Sigmoid colon (tissue), 7 donors: ENCODE results near the gene OR52H1. TPM values are rescaled to one million over a fixed set of nuclear protein-coding genes. Genes with fewer than 3 reads are reported as not detected.
"Not testable (repeated sequence)": the region's sequence is repeated elsewhere in the genome, so short reads cannot be mapped to it uniquely, and the experiment has no call there.

Source experiments
- DNase-seq: peaks from one replicate; pipeline ENCODE4 v3.0.0-alpha.2; 2019
- H3K27ac ChIP-seq, 4 donors: fragments of 200-600 bp; sonication (generic); one replicate each; pipeline ENCODE4 v1.5.1; 2016 to 2019; ENCODE audit warnings: mild to moderate bottlenecking in 1 of 4
- H3K27me3 ChIP-seq, 3 donors: fragments of 200-600 bp; sonication (generic); one replicate each; pipeline ENCODE4 v1.5.1; 2019; ENCODE audit warnings: mild to moderate bottlenecking in 1 of 3
- H3K36me3 ChIP-seq, 4 donors: fragments of 200-600 bp; sonication (generic); one replicate each; pipeline ENCODE4 v1.5.1; 2016 to 2019
- H3K4me1 ChIP-seq, 4 donors: fragments of 200-600 bp; sonication (generic); one replicate each; pipeline ENCODE4 v1.5.1; 2017 to 2019
- H3K4me3 ChIP-seq, 4 donors: fragments of 200-600 bp; sonication (generic); one replicate each; pipeline ENCODE4 v1.5.1; 2017 to 2019; ENCODE audit warnings: mild to moderate bottlenecking in 2 of 4, moderate library complexity in 1 of 4
- H3K9me3 ChIP-seq, 4 donors: fragments of 200-600 bp in 3 of 4; sonication (generic) in 3 of 4; one replicate each; pipeline versions ENCODE4 v1.5.1 to v1.6.1; 2013 to 2019
- EP300 ChIP-seq, 4 donors: sonication (generic); formaldehyde crosslinking; IDR thresholded peaks; one replicate each; pipeline ENCODE4 v1.6.1; 2017; ENCODE audit warnings: antibody characterized with exemption in 4 of 4
- POLR2A ChIP-seq, 2 donors: fragments of 450-650 bp; IDR thresholded peaks; one replicate each; pipeline ENCODE4 v1.6.1; 2016; ENCODE audit warnings: antibody characterized with exemption in 2 of 2, mild to moderate bottlenecking in 2 of 2, moderate library complexity in 2 of 2
- POLR2AphosphoS5 ChIP-seq, 4 donors: sonication (generic); formaldehyde crosslinking; IDR thresholded peaks; one replicate each; pipeline ENCODE4 v1.6.1; 2017; ENCODE audit warnings: antibody characterized with exemption in 4 of 4
- WGBS, 2 donors: extraction: QIAGEN DNeasy Blood & Tissue Kit; methylation state at CpG; one replicate each; pipeline ENCODE4 v1.1.7; 2013; 5-methylcytosine and 5-hydroxymethylcytosine counted together
- intact Hi-C: fragments of 100-400 bp; cut with DNase I; formaldehyde crosslinking; loops from one replicate; pipeline ENCODE4 v1.15.1; 2023
- polyA plus RNA-seq, 3 donors: library from polyadenylated mRNA; stranded (reverse); fragments of 200-250 nt; gene quantifications; one replicate each; pipeline ENCODE4 v1.2.3, GENCODE V29; 2013
- total RNA-seq, 4 donors: library from RNA; depleted of rRNA; stranded (reverse); fragments of >200 nt; gene quantifications; one replicate each; pipeline ENCODE4 v1.1.0, GENCODE V29; 2016
- TF ChIP-seq, protein P1 (sequence below), 4 experiments: fragments of 450-650 bp in 3 of 4; fragments of 200-600 bp in 1 of 4; IDR thresholded peaks; one replicate each; pipeline ENCODE4 v1.5.1; 2016 to 2019; ENCODE audit warnings: antibody characterized with exemption in 4 of 4, mild to moderate bottlenecking in 3 of 4, moderate library complexity in 2 of 4
- donor health status: healthy with polysubstance abuse.
- donor health status: Bipolar disorder and iron deficiency.
- donor health status: healthy.

Gene OR52H1
- total and polyA plus RNA-seq, 7 donors = 0.09 to 3.0 (median 1.6) TPM; not detected in 3

DNA sequence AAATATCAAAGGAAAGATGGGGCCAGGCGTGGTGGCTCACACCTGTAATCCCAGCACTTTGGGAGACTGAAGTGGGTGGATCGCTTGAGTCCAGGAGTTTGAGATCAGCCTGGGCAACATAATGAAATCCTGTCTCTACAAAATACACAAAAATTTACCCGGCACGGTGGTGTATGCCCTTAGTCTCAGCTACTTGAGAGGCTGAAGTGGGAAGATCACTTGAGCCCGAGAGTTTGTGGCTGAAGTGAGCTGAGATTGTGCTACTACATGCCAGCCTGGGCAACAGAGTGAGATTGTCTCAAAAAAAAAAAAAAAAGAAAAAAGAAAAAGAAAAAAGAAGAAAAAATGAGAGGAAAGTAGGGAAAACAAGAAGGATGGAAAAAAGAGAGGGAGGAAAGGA is 44.3 kb upstream of the OR52H1 start:
- Histone ChIP-seq H3K36me3 (no peaks in the 10 kb centered on the region), H3K27me3 (no peaks in the 10 kb centered on the region), H3K9me3 (no peaks in the 10 kb centered on the region), H3K4me3 (no peak overlapping the region), H3K4me1 (peaks cover 0 to 15% (median 12%) of the 10 kb centered on the region in 4 donors), H3K27ac (no peak overlapping the region)
- no peak for DNase-seq
- TF ChIP-seq, protein P1, sequence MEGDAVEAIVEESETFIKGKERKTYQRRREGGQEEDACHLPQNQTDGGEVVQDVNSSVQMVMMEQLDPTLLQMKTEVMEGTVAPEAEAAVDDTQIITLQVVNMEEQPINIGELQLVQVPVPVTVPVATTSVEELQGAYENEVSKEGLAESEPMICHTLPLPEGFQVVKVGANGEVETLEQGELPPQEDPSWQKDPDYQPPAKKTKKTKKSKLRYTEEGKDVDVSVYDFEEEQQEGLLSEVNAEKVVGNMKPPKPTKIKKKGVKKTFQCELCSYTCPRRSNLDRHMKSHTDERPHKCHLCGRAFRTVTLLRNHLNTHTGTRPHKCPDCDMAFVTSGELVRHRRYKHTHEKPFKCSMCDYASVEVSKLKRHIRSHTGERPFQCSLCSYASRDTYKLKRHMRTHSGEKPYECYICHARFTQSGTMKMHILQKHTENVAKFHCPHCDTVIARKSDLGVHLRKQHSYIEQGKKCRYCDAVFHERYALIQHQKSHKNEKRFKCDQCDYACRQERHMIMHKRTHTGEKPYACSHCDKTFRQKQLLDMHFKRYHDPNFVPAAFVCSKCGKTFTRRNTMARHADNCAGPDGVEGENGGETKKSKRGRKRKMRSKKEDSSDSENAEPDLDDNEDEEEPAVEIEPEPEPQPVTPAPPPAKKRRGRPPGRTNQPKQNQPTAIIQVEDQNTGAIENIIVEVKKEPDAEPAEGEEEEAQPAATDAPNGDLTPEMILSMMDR (IDR thresholded peaks at IDR 0.05) = no peak
- no peak for TF ChIP-seq POLR2A (IDR thresholded peaks at IDR 0.05)
- WGBS, 2 donors = 82 to 93% methylated on average over 5 of the region's 5 CpGs
- intact Hi-C loops = no loop called here

DNA sequence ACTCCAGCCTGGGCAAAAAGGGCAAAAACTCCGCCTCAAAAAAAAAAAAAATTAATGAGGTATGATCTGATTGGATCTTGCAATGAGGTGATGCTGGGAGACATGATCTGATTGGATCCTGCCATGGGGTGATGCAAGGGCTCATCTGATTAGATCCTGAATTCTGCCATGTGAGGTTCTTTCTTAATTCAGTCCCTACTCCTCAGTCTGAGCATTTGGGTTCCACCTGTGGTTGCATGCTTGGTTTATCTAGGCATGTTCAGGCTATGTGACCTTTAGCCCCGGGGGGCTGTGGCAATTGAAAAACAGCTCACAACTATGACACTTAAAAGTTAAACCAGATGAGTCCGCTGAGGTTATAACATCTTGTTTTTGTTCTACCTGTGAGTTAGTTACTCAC is 43.3 kb upstream of the OR52H1 start:
- WGBS, 2 donors = 60 to 90% methylated on average over 3 of the region's 3 CpGs
- Histone ChIP-seq H3K9me3 (no peaks in the 10 kb centered on the region), H3K27me3 (no peaks in the 10 kb centered on the region), H3K4me3 (no peak overlapping the region), H3K36me3 (no peaks in the 10 kb centered on the region), H3K4me1 (peaks cover 0 to 5% (median 2%) of the 10 kb centered on the region in 4 donors), H3K27ac (no peak overlapping the region)
- TF ChIP-seq POLR2A (IDR thresholded peaks at IDR 0.05) (no peak), EP300 (IDR thresholded peaks at IDR 0.05) (no peak), POLR2AphosphoS5 (IDR thresholded peaks at IDR 0.05) (no peak)
- TF ChIP-seq, protein P1 (IDR thresholded peaks at IDR 0.05) = no peak
- no peak for DNase-seq
- intact Hi-C loops = no loop called here

DNA sequence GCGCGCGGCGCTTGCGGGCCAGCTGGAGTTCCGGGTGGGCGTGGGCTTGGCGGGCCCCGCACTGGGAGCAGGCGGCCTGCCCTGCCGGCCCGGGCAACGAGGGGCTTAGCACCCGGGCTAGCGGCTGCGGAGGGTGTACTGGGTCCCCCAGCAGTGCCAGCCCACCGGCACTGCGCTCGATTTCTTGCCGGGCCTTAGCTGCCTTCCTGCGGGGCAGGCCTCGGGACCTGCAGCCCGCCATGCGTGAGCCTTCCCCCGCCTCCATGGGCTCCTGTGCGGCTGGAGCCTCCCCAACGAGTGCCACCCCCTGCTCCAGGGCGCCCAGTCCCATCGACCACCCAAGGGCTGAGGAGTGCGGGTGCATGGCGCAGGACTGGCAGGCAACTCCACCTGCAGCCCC is 41.6 kb upstream of the OR52H1 start:
- intact Hi-C loops, H3K27me3 ChIP-seq: not testable (repeated sequence)
- 98% methylated on average over 31 of the region's 31 CpGs for WGBS, 2 donors

DNA sequence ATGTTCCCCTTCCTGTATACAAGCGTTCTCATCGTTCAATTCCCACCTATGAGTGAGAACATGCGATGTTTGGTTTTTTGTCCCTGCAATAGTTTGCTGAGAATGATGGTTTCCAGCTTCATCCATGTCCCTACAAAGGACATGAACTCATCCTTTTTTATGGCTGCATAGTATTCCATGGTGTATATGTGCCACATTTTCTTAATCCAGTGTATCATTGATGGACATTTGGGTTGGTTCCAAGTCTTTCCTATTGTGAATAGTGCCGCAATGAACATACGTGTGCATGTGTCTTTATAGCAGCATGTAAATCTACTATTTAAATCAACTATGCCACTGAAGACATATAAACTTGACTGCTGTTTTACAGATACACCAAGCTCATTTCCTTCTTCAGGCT is 36.1 kb upstream of the OR52H1 start:
- intact Hi-C loops, DNase-seq: not testable (repeated sequence)
- WGBS, 2 donors = 89 to 94% methylated on average over 5 of the region's 5 CpGs

More for the DNA sequence above, 41.6 kb upstream of the OR52H1 start:
- DNase-seq, H3K4me1 ChIP-seq, H3K27ac ChIP-seq, H3K36me3 ChIP-seq, H3K9me3 ChIP-seq, H3K4me3 ChIP-seq: not testable (repeated sequence)

DNA sequence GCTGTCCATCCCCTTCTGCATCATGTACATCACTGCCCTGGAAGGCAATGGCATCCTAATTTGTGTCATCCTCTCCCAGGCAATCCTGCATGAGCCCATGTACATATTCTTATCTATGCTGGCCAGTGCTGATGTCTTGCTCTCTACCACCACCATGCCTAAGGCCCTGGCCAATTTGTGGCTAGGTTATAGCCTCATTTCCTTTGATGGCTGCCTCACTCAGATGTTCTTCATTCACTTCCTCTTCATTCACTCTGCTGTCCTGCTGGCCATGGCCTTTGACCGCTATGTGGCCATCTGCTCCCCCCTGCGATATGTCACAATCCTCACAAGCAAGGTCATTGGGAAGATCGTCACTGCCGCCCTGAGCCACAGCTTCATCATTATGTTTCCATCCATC is 32.7 kb upstream of the OR52H1 start:
- TF ChIP-seq, protein P1 (IDR thresholded peaks at IDR 0.05) = no peak
- no peak for TF ChIP-seq POLR2A (IDR thresholded peaks at IDR 0.05)
- 82 to 84% methylated on average over 4 of the region's 4 CpGs for WGBS, 2 donors

More for the DNA sequence above, 36.1 kb upstream of the OR52H1 start:
- H3K27me3 ChIP-seq, H3K9me3 ChIP-seq, H3K4me3 ChIP-seq, H3K27ac ChIP-seq, H3K4me1 ChIP-seq, H3K36me3 ChIP-seq: not testable (repeated sequence)

DNA sequence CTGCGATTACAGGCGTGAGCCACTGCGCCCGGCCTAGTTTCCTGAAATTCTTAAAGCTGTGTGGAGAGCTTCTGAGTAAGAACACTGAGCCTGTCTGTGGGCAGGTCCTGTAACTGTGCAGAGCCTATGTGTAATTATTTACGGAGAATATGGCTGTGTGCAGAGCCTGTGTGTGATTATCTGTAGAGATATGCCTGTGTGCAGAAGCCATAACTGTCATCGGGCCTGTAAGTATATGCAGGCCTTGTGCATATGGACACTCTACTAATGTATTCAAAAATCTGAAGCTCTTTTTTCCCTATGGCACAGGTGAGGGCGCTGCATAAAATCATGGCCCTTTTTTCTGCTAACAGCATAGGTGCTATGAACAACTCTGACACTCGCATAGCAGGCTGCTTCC is 32.2 kb upstream of the OR52H1 start, which contains the start of gene OR52B6:
OR52B6 (plus strand) TSS at position 301 of the 400 bp plus-strand sequence; CDS start at position 301, 0 bp downstream.
- Histone ChIP-seq H3K27me3 (no peaks in the 10 kb centered on the region), H3K27ac (no peak within 1 kb of the TSS), H3K4me3 (no peak within 1 kb of the TSS), H3K4me1 (no peaks in the 10 kb centered on the region), H3K9me3 (no peaks in the 10 kb centered on the region), H3K36me3 (no peaks in the 10 kb centered on the region)
- WGBS, 2 donors = 92 to 94% methylated on average over 8 of the region's 8 CpGs
- DNase-seq = no peak
- TF ChIP-seq POLR2A (IDR thresholded peaks at IDR 0.05) (no peak), POLR2AphosphoS5 (IDR thresholded peaks at IDR 0.05) (no peak), EP300 (IDR thresholded peaks at IDR 0.05) (no peak)
- TF ChIP-seq, protein P1 (IDR thresholded peaks at IDR 0.05) = no peak
- intact Hi-C loops = no loop called here

More for the DNA sequence above, 32.7 kb upstream of the OR52H1 start:
- DNase-seq = no peak
- Histone ChIP-seq H3K27me3 (no peaks in the 10 kb centered on the region), H3K4me3 (no peak overlapping the region), H3K27ac (no peak overlapping the region), H3K9me3 (no peaks in the 10 kb centered on the region), H3K36me3 (no peaks in the 10 kb centered on the region), H3K4me1 (no peaks in the 10 kb centered on the region)
- intact Hi-C loops = no loop called here
